ENCODE data around the gene GNG10. TPM values are rescaled to one million over a fixed set of nuclear protein-coding genes. Genes with fewer than 3 reads are reported as not detected.
A peak's percentile ranks its signal among the peaks of the same experiment; 100 is the strongest.

The GNG10 gene
- polyA plus RNA-seq, 1 experiment = 108 TPM

DNA sequence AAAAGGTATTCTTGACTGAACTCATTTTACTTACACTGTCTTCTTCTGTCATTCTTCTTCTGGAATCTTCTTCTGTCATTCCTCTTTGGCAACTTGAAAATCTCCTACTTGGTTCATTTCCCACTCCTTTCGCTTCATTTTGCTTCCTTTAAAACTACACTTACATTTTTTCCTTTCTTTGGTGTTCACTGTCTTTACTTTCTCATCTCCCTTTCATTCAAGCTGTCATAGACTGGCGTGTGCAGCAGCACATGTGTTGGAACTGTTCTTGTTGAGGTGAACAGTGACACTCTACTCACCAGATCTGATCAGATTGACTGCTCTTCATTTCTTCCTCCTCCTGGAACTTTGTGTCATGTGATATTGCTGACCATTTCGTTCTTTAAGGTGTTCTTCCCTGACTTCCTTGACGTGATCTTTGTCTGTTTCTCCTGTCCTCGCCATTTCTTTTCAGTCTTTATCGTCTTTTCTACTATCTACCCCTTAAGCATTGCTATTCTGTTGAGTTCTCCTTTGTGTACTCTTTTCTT is 23.9 kb upstream of the GNG10 start:
- Histone ChIP-seq H3K27me3 (ENCODE audit: control insufficient read depth, insufficient read depth, low read length) (no peaks in the 10 kb centered on the region), H3K27ac (ENCODE audit: low read depth, low read length) (no peak overlapping the region), H3K9me3 (ENCODE audit: control insufficient read depth, insufficient read depth, low read length) (no peaks in the 10 kb centered on the region), H3K4me3 (ENCODE audit: low read depth, low read length) (no peak overlapping the region)
- CTCF ChIA-PET = no interaction called here
- DNase-seq (ENCODE audit: low read depth, low spot score) = no peak
- POLR2A ChIA-PET = no interaction called here
- TF ChIP-seq, protein P1, sequence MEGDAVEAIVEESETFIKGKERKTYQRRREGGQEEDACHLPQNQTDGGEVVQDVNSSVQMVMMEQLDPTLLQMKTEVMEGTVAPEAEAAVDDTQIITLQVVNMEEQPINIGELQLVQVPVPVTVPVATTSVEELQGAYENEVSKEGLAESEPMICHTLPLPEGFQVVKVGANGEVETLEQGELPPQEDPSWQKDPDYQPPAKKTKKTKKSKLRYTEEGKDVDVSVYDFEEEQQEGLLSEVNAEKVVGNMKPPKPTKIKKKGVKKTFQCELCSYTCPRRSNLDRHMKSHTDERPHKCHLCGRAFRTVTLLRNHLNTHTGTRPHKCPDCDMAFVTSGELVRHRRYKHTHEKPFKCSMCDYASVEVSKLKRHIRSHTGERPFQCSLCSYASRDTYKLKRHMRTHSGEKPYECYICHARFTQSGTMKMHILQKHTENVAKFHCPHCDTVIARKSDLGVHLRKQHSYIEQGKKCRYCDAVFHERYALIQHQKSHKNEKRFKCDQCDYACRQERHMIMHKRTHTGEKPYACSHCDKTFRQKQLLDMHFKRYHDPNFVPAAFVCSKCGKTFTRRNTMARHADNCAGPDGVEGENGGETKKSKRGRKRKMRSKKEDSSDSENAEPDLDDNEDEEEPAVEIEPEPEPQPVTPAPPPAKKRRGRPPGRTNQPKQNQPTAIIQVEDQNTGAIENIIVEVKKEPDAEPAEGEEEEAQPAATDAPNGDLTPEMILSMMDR (IDR thresholded peaks at IDR 0.05; ENCODE audit: low read depth, low read length) = no peak

DNA sequence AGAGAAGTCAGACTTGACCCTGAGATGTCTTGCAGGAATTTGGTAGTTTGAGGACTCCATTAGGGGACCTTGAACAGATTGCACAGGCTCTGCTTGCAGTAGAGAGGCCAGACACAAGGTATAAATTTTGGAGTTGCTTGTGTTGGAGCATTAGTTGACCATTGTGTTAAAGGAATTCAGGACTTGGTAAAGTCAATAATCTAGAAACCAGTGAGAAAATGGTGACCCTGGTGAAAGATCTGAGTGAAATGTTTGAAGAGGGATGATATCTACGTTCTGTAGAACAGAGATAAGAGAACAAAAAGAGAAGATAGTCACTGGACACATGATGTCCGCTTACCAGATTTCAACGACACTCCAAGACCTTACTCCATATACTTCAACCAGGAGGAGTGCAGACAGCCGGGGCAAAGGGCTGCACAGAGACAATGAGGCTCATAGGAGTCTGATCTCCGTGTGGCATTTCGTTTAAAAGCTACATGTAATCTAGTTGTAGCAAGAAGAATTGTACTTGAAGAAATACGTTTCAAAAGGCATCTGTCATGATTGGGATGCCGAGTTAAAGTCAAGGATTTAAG is 17.1 kb upstream of the GNG10 start:
- Histone ChIP-seq H3K4me3 (ENCODE audit: low read depth, low read length) (no peak overlapping the region), H3K27me3 (ENCODE audit: control insufficient read depth, insufficient read depth, low read length) (no peaks in the 10 kb centered on the region), H3K27ac (ENCODE audit: low read depth, low read length) (no peak overlapping the region), H3K9me3 (ENCODE audit: control insufficient read depth, insufficient read depth, low read length) (no peaks in the 10 kb centered on the region)
- TF ChIP-seq, protein P1 (IDR thresholded peaks at IDR 0.05; ENCODE audit: low read depth, low read length) = no peak
- ChIA-PET CTCF (interaction anchor here (1.1 kb wide), 1 partner anchor 23 kb away, joined by 3 read pairs; no protein-coding TSS in a partner anchor), POLR2A (interaction anchor here (1.5 kb wide), 1 partner anchor 13 kb away, joined by 6 read pairs; the partner anchor contains the start of gene DNAJC25)
- no peak for DNase-seq (ENCODE audit: low read depth, low spot score)

DNA sequence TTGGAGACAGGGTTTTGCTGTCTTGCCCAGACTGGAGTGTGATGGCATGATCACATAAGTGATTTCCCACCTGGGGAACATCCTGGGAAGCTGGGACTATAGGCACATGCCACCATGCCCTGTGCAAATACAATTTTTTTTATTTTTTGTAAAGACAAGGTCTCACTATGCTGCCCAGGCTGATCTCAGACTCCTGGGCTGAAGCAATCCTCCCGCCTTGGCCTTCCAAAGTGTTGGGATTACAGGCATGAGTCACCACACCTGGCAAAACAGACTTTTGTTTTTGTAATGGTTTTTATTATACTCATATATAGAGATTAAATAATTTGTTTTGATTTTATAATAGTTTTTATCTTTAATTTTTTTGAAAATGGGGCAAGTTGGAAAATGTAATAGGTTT is 15.6 kb upstream of the GNG10 start:
- ChIA-PET CTCF (no interaction called here), POLR2A (interaction anchor here (1.5 kb wide), 1 partner anchor 15 kb away, joined by 6 read pairs; the partner anchor contains the start of gene DNAJC25)
- DNase-seq (ENCODE audit: low read depth, low spot score) = no peak
- TF ChIP-seq, protein P1 (IDR thresholded peaks at IDR 0.05; ENCODE audit: low read depth, low read length) = no peak
- H3K27me3 ChIP-seq (ENCODE audit: control insufficient read depth, insufficient read depth, low read length) = no peaks in the 10 kb centered on the region
- H3K4me3 ChIP-seq (ENCODE audit: low read depth, low read length) = no peak overlapping the region
- no peak overlapping the region for H3K27ac ChIP-seq (ENCODE audit: low read depth, low read length)
- H3K9me3 ChIP-seq (ENCODE audit: control insufficient read depth, insufficient read depth, low read length) = no peaks in the 10 kb centered on the region

DNA sequence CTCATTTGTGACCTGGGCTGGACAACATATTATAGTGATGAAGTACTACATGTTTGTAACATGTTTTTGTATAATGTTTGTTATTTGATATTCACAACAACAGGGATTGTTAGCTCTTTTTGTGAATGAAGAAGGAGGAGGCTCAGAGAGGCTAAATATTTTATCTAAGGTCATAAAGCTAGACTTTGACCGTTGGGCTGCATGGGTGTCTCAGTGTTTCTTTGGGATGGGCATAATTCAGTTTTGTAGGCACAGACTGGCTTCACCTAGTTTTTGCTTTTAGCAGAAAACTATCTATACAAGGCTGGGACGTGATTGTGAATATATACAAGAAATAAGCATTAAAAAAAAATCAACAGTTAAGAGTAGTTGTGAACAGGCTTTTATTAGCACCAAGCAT is 15.0 kb upstream of the GNG10 start:
- CTCF ChIA-PET = no interaction called here
- POLR2A ChIA-PET = interaction anchor here (0.9 kb wide), 1 partner anchor 48 kb away, joined by 3 read pairs; no protein-coding TSS in a partner anchor
- TF ChIP-seq, protein P1 (IDR thresholded peaks at IDR 0.05; ENCODE audit: low read depth, low read length) = no peak
- H3K27me3 ChIP-seq (ENCODE audit: control insufficient read depth, insufficient read depth, low read length) = no peaks in the 10 kb centered on the region
- no peaks in the 10 kb centered on the region for H3K9me3 ChIP-seq (ENCODE audit: control insufficient read depth, insufficient read depth, low read length)
- no peak overlapping the region for H3K27ac ChIP-seq (ENCODE audit: low read depth, low read length)
- DNase-seq (ENCODE audit: low read depth, low spot score) = no peak
- no peak overlapping the region for H3K4me3 ChIP-seq (ENCODE audit: low read depth, low read length)

DNA sequence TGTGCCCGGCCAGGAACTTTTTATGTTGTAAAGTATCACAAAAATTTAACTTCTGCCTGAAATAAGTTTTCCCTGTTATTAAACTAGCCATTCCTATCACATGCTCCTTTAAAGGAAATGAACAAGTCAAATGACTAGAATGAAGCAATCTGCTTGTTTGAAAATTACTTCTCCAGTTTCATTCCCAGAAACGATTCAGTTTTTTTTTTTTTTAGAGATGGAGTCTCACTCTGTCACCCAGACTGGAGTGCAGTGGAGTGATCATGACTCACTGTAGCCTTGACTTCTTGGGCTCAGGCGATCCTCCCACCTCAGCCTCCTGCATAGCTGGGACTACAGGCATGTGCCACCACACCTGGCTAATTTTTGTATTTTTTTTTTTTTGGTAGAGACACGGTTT is 13.3 kb upstream of the GNG10 start:
- POLR2A ChIA-PET = no interaction called here
- TF ChIP-seq, protein P1 (IDR thresholded peaks at IDR 0.05; ENCODE audit: low read depth, low read length) = no peak
- no peak for DNase-seq (ENCODE audit: low read depth, low spot score)
- Histone ChIP-seq H3K4me3 (ENCODE audit: low read depth, low read length) (no peak overlapping the region), H3K27me3 (ENCODE audit: control insufficient read depth, insufficient read depth, low read length) (no peaks in the 10 kb centered on the region), H3K9me3 (ENCODE audit: control insufficient read depth, insufficient read depth, low read length) (no peaks in the 10 kb centered on the region), H3K27ac (ENCODE audit: low read depth, low read length) (peak overlapping the region; percentile 69)
- CTCF ChIA-PET = no interaction called here

Measured in AG04450 (cell line).